ENCODE measurements around the gene RNF144B.
"Not testable (repeated sequence)": the region's sequence is repeated elsewhere in the genome, so short reads cannot be mapped to it uniquely, and the experiment has no call there.

The RNF144B gene

DNA sequence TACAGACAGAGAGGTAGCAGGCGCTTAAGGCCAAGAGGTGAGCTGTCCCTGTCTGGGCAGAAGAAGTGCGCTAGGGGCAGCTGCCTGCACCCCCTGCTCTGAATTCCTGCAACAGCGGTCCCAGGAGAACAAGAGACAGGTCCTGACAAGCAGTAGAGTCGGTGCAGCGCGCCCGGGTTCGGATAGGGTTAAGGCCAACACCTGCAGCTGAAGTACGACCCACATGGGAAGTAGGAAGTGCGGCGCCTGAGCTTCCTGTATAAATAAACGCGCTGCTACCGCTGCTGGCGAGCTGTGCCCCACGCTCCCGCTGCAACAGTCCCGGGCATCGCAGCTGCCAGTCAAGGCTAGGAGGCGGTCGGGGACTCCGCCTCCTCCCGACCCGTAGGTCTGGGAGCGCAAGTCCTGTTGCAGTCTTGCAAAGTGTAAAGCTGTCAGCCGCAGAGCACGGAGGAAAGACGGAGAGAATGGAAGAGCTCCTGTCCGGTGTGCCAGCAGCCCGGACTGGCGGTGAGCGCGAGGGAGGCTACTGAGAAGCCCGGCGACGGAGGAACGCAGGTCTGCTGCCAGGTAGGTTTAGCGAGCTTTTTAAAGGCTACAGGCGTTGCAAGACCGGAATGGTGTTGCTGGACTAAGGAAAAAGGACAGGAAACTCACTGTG is at the start of gene RNF144B:
TSS of gene RNF144B (plus strand) at position 290 of the 661 bp plus-strand sequence. CDS start 12,185 bp downstream, outside the sequence.
- FAIRE-seq (peak; percentile 12), DNase-seq (ENCODE audit: extremely low spot score, insufficient read length, low read depth) (peak; percentile 23)

DNA sequence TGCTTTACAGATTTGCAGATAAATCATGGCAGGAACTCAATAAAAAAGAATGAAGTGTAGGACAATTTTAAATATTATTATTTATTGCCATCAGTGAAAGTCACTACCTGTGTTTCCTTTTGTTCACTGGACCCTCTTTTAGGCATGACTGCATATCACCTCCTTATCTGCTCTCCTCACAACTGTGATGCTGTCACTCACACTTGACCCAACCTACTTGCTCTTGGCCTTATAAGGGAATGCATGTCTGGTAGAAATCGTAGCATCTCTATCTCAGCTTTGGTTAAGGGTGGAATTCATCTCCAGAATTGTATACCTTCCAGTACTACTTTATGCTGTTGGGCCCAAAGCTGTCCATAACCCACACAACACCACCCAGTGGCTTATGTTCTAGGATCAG is 47.6 kb upstream of the RNF144B start:
- FAIRE-seq, result no peak
- no peak for DNase-seq (ENCODE audit: extremely low spot score, insufficient read length, low read depth)

DNA sequence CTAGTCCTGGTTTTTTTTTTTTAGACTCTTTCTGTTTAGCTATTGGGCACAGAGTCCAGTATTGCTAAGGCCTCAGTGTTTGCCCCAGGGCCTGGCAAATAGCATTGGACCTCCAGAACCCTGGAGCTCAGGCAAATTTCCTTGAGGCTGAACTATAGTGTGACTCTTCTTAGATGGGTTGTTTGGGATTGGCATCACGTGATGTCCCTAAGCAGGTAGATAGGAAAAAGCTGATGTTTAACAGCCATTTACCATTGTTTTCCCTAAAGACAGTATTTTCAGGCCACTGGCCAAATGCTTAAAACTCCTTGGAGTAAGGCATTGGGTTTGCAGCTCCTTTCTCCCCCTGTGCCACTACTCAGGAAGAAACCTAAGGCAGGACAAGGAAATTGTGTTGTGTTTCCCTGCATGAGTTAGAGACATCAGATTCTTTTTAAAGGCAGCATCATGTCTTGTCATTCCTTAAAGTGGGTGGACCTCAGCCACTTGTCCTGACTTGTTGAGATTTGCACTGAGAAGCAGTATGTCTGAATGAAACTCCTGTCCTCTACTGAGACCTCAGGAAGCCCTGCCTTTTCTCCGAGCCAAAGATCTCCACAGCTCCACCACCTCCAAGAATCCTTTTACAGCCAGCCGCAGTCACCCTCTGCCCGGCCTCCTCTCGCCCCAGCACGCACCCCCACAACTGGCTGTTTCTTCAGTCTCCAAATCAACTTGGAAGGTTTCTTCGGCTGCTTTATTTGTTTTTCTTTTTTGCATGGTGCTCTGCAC is 46.2 kb upstream of the RNF144B start:
- no peak for DNase-seq (ENCODE audit: extremely low spot score, insufficient read length, low read depth)
- no peak for FAIRE-seq

DNA sequence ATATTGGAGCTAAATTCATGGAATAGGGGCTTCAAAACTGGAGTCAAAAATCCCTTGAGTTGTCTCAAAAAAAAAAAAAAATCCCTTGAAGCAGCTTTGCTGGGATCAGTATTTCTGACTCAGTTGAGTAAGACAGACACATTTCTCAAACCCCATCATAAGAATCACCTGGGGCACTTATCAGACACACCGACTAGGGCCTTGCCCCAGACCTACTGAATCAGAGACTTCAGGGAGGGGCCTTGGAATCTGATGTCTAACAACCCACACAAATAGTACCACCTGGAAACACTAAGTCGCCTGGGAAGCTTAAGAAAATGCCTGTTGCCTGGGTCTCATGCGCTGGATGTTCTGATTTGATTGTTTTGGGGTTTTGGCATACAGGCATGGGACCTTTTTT is 44.9 kb upstream of the RNF144B start:
- no peak for FAIRE-seq

DNA sequence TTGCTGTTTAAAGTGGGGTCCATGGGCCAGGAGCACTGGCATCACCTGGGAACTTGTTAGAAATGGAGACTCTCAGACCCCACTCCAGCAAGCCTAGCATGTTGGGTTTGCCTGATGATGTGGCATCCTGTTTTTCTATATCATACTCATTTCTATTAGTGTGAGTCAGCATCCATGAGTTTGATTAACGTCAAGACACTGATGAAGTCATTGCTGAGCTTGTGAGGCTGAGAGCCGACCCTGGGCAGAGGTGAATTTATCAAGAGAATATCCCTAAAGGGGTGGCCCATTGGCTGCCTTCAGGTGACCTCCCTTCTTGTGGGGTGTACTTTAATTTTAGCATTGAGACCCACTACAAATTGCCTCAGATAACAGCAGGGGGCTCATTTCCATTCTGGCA is 43.4 kb upstream of the RNF144B start:
- no peak for FAIRE-seq
- no peak for DNase-seq (ENCODE audit: extremely low spot score, insufficient read length, low read depth)

More for the DNA sequence above, 44.9 kb upstream of the RNF144B start:
- DNase-seq (ENCODE audit: extremely low spot score, insufficient read length, low read depth), result no peak

DNA sequence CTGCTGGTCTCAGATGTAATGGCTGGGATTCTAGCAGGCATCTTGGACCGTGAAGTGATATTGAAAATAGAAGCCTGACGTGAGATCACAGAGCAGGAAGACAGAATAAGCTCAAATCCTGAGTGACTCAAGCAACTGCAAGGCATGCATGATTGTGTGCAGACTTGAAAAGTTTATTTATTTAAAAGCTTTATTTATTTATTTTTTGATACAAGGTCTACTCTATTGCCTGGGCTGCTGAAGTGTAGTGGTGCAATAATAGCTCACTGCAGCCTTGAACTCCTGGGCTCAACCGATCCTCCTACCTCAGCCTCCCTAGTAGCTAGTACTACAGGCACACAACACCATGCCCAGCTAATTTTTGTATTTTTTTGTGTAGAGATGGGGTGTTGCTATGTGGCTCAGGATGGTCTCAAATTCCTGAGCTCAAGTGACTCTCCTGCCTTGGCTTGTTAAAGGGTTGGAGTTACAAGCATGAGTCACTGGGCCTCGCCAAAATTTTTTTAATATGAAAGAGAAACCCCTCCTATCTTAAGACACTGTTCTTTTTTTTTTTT is 40.1 kb upstream of the RNF144B start:
- no peak for FAIRE-seq
- DNase-seq (ENCODE audit: extremely low spot score, insufficient read length, low read depth), result no peak

DNA sequence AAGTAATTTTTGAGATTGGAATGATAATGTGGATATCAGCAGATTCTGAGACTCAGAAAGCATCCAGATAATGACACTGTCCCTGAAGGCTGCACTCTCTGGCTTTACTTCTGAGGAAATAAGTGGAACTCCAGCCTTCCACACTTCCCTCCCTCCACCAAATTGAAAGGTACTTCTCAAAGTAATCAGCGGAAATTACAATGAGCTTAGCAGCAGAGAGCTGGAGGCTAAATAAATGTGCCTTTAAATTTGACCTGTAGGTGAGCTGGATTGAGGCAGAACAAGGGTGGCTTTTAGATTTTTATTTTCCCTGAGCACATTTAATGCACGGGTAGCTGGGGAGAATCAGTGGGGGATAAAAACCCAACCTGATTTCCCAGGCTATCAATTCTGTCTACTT is 39.3 kb upstream of the RNF144B start:
- DNase-seq (ENCODE audit: extremely low spot score, insufficient read length, low read depth) (no peak), FAIRE-seq (no peak)

DNA sequence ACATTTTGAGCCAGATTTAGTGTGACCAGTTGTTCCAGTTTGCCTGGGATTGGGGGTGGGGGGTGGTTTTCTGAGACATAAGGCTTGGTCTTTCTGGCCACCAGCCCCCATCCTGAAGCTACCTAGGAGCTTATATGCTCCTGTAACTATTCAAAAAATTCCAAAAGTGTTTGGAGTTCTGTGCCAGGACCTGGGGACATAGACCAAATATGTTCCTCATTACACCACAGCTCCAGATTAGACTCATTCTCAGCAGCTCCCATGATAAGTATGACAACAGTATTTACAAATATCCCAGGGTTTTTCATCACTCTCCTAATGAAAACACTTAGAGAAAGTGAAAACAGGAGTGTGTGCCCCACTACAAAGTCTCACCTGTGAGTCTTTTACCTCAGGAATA is 37.8 kb upstream of the RNF144B start:
- no peak for DNase-seq (ENCODE audit: extremely low spot score, insufficient read length, low read depth)
- no peak for FAIRE-seq

DNA sequence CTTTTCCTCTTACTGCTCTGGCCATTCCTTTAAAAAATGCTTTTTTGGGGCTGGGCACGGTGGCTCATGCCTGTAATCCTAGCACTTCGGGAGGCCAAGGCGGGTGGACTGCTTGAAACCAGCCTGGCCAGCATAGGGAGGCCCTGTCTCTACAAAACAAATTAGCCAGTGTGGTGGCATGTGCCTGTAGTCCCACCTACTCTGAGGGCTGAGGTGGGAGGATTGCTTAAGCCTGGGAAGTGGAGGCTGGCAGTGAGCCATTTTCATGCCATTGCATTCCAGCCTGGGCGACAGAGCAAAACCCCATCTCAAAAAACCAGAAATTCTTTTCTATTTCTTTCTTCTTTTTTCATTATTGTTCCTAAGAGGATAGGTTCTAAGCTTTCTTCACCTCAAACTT is 36.9 kb upstream of the RNF144B start:
- FAIRE-seq, result no peak

DNA sequence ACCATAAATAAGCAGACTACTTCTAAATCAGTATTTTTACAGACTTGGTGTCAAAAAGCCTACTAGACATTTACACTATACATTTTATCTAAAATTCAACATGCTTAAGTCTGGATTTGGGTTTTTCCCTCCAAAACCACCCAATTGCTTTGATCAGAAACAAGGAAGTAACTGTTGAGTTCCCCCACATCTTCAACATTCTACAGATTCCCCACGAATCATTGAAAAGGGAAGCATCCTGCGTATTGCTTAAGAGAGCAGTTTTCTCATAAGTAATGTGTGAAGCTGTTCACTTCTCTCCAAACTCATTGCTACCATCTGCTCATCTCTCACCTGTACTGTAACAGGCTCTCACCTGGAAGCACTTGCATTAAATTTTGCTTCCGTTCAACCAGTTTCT is 36.4 kb upstream of the RNF144B start:
- FAIRE-seq (no peak), DNase-seq (ENCODE audit: extremely low spot score, insufficient read length, low read depth) (no peak)

More for the DNA sequence above, 36.9 kb upstream of the RNF144B start:
- DNase-seq (ENCODE audit: extremely low spot score, insufficient read length, low read depth), result no peak

DNA sequence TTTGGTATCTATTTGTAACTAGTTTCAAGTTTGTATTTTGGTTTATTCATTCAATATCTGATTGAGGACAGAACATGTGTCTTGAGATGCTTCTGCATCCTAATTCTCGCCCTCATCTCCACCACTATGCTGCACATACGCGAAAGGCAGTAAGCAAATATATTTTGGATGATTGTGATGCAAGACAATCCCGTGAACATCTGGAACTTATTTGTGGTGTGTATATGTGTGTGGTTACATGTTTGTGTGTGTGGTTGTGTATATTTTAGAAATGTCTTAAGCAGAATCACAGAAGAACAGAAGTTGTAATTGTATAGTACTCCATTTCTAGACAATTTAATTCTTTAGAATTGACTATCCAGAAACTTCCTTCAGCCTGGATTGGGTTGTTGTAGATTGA is 35.1 kb upstream of the RNF144B start:
- DNase-seq (ENCODE audit: extremely low spot score, insufficient read length, low read depth) (no peak), FAIRE-seq (no peak)

DNA sequence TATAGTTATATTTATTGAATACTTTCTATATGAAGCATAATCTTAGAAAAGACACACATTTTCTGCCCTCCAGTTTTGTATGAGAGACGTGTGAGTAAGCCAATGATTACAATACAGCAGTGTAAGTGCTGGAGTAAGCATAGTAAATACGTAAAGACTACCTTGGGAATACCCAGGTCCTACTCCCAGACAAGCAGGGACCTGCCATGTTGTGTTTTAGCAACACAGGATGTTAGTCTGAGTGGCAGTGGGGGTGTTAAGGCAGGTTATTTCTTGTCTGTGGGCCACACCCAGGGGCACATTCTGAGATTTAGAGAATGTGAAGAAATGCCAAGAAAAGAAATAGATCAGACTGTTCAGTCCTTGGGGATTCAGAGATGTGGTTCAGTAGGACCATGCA is 34.3 kb upstream of the RNF144B start:
- FAIRE-seq (no peak), DNase-seq (ENCODE audit: extremely low spot score, insufficient read length, low read depth) (no peak)

DNA sequence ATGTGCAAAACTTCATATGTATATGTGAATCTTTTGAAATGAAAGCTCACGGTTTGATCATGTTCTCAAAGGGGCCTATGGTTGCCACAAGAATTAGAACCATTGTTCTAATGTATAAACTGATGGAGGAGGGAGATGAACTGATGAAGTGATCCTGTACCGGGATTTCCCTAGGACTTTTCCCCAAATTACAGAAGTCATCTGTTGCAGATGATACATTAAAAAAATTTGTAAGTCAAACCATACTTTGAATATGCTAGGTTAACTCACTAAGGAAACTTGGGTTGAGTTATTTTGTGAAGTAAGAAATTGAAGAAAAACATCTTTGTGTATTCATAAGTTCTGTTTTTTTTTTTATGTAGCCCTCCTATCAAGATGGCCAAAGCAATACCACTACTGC is 33.9 kb upstream of the RNF144B start:
- no peak for FAIRE-seq
- DNase-seq (ENCODE audit: extremely low spot score, insufficient read length, low read depth), result no peak

DNA sequence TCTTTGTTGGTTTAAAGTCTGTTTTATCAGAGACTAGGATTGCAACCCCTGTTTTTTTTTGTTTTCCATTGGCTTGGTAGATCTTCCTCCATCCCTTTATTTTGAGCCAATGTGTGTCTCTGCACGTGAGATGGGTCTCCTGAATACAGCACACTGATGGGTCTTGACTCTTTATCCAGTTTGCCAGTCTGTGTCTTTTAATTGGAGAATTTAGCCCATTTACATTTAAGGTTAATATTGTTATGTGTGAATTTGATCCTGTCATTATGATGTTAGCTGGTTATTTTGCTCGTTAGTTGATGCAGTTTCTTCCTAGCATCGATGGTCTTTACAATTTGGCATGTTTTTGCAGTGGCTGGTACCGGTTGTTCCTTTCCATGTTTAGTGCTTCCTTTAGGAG is 29.6 kb upstream of the RNF144B start:
- not testable (repeated sequence) for DNase-seq (ENCODE audit: extremely low spot score, insufficient read length, low read depth); FAIRE-seq

DNA sequence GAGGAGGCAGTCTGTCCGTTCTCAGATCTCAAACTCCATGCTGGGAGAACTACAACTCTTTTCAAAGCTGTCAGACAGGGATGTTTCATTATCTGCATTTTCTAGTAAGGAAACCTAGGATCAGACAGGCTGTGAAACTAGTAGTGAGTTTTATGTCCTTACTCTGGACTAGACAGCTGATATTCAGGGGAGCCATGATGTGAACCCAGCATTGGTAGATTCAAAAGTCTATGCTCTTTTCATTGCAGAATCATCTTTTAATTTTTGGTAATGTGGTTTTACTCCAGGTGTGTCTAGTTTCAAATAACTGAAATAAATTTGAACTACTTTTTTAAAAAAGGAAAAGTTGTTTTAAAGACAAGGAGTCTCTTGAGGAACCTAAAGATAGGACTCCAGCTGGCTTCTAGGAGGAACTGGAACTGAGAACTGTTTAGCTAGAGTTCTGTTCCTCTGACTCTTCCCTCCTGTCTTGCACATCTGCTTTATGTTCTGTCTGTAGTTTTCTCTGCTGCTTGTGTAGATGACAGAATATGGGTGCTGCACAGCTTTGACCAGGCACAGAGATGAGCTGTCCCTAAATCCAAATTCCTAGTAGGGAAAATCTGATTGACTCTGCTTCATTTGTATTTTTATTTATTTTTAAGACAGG is 27.8 kb upstream of the RNF144B start:
- FAIRE-seq (no peak), DNase-seq (ENCODE audit: extremely low spot score, insufficient read length, low read depth) (no peak)

DNA sequence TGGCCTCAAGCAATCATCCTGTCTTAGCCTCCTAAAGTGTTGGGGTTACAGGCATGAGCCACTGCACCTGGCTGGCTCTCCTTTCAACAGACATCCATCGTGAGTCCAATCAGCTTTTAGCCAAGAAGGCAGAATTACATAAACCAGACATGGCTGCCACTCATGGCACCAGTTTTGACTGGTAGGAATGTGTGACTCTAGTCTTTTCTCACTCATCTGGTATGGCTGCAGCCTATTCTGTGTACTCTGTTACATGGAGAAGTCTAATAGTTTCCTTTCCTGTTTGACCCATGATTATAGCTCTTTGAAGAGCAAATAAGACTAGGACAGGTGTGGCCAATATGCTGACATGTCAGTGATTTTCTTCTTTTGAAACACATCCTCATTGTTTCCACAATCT is 27.0 kb upstream of the RNF144B start:
- FAIRE-seq, result no peak

DNA sequence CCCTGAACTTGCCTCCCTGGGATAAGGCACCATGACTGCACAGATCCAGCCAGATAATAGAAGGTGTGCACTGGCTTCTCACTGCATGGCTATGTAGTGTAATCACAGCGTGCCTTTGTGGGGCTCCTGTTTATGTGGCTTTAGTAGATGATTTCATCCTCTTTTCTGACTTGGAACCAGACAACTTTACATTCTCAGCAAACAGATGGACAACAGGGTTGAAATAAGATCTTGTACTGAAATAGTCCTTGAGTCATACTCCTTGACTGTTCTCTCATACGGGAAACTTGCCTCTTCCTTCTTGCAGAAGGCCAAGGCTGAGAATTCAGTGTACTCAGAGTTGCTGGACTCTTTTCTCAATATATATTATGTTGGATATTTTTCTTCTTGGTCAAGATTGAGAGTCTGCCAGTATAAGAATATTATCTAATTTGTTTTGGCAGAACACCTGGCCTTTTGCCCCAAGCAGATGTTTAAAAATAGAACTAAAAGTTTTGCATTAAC is 25.0 kb upstream of the RNF144B start:
- FAIRE-seq (no peak), DNase-seq (ENCODE audit: extremely low spot score, insufficient read length, low read depth) (no peak)

More for the DNA sequence above, 27.0 kb upstream of the RNF144B start:
- DNase-seq (ENCODE audit: extremely low spot score, insufficient read length, low read depth), result no peak

DNA sequence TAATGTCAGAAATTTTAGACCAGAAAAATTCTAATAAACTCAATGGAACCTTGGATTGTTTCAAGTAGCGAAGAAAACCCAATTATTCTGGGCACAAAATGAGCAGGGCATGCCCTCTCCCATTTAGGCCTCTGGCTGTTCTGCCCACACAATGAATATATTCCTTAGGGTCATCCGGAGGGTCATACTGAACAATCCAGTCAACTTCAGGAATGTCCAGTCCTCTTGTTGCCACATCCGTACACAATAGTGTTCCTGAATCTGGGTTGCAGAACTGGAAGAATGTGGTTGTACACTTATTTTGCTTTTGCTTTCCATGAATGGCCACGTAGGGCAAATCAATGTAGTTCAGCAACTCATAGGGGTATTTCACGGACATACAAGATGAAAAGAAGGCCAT is 23.4 kb upstream of the RNF144B start:
- FAIRE-seq, result no peak

DNA sequence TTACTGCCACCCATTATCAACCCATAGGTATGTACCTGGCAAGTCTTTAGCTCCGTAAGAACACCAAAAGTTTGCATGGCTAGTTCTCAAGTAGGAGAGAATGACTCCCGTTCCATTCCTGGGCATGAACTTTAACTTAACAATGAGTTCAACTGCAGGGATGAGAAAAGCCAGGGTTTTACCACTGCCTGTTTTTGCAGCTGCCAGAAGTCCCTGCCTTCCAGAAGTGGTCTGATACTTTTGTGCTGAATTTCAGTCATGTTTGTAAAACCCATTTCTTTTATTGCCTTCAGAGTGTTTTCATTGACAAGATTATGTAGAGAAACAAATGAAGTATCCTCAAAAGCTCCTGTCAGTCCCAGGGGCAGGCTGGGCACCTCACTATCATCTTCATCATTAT is 22.6 kb upstream of the RNF144B start:
- not testable (repeated sequence) for FAIRE-seq; DNase-seq (ENCODE audit: extremely low spot score, insufficient read length, low read depth)

More for the DNA sequence above, 23.4 kb upstream of the RNF144B start:
- DNase-seq (ENCODE audit: extremely low spot score, insufficient read length, low read depth), result no peak

DNA sequence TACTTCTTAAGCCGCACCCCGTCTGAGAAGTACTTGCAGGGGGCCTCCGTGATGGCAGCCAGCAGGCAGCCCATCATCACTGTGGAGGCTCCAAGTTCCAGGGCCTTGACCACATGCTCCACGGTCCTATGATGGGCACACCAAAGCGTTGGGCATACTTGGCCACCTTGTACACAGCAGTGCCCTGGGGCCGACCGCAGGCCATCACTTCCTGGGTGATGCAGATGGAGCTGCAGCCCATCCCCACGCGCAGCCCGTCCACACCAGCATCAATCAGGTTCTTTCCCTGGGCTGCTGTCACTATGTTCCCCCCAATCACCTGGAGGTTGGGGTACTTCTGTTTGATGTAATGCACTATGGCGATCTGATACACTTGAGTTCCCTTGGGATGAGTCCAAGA is 19.8 kb upstream of the RNF144B start:
- FAIRE-seq (no peak), DNase-seq (ENCODE audit: extremely low spot score, insufficient read length, low read depth) (no peak)

All from GM18507 (cell line).